GM18909 (cell line): ENCODE measurements around the gene SCRG1.

Source experiments
- ATAC-seq: cut with Tn5 transposase; IDR thresholded peaks from one replicate; pipeline ENCODE4 v1.9.1; 2021; ENCODE audit warnings: mild to moderate bottlenecking; ENCODE audit not compliant: unreplicated experiment, poor library complexity

The SCRG1 gene

DNA sequence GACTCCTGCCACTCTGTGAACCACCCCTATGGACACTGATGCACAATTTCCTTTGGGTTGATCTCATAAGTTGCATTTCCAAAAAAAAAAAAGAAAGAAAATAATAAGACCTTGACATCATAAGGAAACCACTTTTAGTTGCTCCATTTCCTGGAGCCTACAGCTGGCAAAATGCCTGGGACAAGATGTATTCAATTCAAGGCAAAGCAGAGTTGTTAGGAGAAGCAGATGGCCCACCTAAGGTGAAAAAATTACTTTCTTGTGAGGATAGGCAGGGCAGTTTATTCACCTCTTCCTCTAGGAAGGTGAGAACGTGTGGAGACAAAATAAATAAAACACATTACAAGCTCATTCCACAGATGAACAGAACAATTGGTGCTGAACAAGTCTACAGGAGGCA, 14.1 kb upstream of the SCRG1 start:
- no peak for ATAC-seq

DNA sequence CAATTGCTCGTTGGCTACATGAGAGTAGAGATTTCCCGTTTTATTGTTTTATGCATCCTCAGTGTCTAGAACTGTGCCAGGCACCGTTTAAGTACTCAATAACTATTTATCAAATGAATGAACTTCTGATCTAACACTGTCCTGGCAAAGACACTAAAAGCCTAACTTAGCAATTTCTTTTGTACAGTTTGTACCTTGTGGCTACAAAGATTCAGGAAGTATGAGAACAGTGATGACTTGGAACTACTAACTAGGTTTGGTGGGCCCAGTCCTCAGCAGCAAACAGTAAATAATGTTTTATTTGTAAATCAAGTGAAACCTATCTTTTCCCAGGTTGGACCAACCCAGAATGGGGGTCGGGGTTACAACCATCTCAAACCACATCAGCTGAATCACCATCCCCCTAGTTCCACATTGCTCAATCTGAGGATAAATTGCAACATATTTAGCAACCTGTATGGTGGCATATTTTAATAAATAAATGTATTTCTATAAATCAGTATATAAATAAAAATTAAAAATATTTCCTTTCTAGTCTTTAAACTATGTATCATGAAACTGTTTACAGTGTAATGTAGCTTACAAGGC, 12.3 kb upstream of the SCRG1 start:
- no peak for ATAC-seq

DNA sequence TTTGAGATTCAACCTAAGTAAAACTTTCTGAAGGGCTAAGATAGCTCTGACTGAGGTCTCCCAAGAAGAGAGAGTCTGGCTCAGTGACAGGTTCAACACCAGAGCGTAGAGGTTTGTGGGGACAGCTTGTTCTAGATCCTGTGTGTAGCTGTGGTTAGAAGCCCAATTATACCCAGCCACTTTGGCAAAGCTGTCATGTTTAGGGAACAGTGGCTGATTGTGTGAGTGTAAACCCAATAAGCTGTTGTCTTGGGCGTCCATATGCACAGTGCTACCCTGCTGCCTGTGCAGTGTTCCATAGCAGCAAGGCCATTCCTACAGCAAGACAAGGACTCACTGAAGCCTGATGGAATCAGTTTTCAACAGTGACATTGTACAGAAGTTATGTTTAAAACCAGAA, 11.2 kb upstream of the SCRG1 start:
- no peak for ATAC-seq

DNA sequence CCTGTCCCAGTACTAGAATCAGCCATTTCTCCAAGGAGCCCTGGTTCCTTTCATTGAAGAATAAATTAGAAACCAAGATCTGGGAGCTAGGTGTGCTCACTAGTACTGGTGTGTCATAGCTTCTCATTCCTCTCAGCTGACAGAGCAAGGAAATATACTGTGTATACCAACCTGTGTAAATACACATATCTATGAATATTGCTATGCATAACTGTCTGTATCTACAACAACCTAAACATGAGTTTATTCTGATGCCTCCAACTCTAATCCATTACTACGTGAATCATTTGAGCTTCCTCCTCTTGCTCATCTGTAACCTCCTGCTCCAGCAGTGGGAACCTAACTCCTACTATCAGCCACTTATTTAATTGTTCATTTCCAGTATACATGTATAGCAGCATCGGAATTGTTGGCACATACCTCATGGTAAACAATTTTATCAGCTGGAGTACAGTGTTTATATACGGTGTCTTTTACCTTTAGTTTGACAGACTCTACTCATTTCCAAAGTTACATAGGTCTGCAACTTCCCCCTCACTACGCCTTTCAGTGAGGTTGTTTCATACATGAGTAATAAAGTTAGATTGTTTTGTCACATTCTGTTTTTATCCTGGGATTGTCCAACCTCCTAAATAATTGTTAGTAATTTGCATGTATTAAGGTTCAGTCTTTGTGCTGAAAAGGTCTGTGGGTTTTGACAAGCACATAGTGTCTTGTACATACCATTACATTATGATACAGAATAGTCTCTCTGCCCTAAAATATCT, 7.1 kb upstream of the SCRG1 start:
- ATAC-seq = peak; percentile 58

DNA sequence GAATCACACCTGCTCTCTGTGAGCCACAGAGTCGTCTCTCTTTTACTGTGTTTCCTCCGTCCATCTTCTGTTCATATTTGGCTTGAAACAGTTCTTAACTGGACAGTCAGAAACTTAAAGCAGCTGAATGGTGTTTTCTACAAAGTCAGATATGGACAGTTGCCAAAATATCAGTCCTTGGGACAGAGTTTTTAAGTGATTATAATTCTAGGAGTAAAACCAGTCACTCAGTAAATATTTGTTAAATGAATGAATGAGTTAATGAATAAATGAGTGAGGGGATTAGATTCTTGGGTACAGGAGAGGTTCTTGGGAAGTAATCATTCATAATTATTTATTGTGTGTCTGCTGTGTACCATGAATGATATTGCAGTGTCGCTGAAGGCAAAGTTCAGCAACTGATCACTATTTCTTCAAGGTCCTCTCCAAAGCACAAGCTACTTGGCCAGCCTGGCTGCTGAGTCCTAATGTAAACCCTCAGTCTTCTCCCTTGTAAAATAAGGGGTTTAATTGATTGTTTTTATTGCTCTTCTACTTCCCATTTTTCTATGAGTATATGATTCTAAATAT, 5.5 kb upstream of the SCRG1 start:
- ATAC-seq = no peak

DNA sequence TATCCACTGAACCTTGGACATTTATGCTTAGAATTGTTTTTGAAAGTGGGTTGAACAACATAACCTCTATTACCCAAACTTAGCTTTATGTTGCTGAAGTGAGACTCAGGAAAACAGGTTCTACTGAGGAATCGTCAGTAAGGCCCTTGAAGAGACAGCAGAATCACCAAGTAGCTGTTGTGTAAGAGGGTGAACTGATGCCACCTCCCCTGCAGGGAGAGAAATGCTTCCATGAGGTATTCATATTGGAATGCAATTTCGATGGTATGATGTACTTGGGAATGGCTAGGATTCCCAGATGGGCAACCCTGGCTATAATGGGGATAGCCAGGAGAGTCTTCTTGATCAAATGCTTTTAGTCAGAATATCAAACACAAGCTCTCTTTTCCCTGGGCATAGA, 4.1 kb upstream of the SCRG1 start:
- ATAC-seq = no peak

DNA sequence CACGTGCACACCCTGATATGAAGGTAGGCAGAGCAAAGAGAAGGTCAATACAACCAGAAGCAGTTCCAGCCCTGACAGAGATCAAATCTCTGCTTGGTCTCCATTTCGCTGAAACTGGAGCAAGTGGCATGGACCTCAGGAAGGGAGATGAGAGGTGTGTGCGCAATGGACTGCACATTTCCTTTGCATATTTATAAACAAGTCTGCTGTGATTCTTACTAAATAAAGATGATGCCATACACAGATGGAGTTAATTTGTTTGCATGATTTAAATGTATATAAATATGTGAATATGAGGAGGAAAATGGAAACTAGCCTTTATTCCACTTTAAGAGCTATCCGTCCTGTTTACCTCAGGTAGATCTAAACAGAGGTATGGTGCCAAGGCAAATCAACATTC, 2.1 kb upstream of the SCRG1 start:
- ATAC-seq = no peak

DNA sequence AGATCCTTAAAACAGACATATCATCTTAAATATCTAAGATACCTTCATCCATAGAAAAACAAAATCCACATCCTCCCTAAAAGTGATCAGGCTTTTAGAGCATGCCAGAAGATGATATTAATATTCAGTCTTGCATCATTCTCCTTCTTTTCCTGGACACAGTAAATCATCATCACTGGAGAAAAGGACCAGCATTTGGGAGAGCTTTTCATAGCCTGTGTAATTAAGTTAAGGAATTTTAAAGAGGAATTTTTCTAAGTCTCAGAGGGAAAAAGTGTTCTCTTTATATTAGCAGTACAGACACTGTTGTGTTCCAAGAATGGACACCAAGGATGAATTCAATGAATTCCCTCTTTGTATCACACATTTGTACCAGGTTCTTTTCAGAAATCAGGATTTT, 696 bp downstream of the SCRG1 start:
- no peak for ATAC-seq

DNA sequence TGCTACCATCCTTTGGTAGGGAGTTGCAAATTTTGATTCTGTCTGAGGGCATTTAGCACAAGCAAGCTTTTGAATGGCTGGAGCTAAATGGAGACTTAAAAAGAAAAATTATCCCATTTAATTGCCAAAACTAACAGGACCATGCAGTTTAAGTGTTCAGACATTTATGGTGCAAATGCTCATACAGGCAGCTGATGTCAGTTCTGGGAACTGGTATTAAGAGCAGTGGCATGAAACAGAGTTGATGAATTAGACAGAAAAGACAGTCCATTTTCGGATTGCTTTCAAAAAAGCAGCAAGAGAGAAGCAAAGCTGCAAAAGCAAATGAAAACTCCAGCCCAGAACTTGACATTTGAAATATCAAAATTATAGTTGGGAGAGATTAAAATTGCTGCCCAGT, 1.3 kb downstream of the SCRG1 start:
- ATAC-seq = no peak

DNA sequence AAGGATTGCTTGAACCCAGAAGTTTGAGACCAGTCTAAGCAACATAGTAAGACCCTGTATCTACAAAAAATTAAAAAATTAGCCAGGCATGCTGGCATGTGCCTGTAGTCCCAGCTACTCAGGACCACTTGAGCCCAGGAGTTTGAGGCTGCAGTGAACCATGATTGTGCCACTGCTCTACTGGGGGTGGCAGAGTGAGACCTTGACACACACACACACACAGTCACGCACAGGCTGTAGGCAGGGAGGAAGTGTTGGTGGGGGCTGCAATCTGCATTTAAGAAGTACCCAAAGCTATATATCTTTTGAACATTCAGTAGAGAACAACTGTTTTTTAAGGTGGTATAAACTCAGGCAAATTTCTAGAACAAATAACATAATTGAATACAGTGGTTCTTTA, 7.2 kb downstream of the SCRG1 start:
- no peak for ATAC-seq

DNA sequence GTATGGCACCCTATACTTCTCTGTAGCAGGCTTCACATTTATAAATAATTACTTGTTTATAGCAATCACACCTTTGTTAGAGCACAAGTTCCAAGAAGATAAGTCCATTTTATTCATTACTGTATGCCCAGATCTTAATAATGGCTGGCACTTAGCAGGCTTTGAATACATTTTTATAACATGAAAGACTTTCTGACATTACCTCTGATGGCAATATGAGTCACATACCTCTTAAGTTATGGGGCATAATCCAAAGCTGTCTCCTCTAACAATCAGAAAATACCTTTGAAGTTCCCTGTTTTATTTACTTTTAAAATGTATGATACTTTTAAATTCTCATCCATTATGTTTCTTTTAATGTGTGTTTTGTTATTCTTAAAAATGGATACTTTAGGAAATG, 12.2 kb downstream of the SCRG1 start:
- ATAC-seq = no peak

DNA sequence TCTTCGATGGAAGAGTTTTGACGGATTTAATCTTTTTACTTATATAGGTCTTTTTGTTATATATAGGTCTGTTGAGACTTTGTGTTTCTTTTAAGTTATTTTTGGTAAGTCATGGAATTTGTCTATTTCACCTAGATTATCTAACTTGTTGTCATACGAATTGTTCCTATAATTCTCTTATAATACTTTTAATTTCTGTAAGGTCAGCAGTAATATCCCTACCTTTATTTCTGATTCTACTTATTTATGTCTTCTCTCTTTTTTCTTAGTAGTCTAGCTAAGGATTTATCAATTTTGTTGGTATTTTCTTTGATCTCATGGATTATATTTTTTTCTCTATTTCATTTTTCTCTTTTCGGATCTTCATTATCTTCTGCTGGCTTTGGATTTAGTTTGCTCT, 16.6 kb downstream of the SCRG1 start:
- ATAC-seq = no peak

DNA sequence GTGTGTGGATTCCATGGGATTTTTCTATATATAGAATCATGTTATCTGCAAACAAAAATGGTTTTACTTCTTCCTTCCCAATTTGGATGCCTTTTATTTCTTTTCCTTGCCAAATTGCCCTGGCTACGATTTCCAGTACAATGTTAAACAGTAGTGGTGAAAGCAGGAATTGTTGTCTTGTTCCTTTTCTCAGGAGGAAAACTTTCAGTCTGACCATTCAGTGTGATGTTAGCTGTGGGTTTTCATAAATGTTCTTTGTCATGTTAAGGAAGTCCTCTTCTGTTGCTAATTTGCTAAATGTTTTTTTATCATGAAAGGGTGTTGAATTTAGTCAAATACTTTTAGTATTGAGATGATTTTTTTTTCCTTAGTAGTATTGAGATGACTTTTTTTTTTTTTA, 17.3 kb downstream of the SCRG1 start:
- no peak for ATAC-seq

DNA sequence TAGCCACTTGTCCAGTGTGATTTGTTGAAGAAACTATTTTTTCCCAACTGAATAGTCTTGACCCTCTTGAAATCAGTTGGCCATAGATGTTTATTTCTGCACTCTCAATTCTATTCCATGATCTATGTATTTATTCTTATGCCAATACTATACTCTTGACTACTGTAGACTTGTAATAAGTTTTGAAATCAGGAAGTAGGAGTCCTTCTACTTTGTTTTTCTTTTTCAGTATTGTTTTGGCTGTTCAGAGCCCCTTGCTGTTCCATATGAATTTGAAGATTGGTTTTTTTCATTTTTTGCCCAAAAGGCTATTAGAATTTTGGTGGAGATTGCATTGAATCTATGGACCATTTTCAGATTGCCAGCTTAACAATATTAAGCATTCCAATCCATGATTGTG, 17.9 kb downstream of the SCRG1 start:
- peak; percentile 67 for ATAC-seq

DNA sequence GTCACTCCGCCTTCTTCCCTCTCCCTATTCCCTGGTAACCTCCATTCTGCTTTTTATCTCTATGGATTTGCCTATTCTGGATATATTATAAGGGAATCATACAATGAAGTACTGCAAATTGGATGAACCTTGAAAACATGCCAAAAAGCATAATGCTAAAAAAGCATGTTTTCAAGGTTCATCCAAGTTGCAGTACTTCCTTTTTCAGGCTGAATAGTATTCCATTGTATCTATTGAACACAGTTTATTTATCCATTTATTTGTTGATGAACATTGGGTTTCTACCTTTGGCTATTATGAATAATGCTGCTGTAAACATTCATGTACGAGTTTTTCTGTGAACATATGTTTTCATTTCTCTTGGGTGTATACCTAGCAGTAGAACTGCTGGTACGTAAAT, 19.0 kb downstream of the SCRG1 start:
- ATAC-seq = no peak

DNA sequence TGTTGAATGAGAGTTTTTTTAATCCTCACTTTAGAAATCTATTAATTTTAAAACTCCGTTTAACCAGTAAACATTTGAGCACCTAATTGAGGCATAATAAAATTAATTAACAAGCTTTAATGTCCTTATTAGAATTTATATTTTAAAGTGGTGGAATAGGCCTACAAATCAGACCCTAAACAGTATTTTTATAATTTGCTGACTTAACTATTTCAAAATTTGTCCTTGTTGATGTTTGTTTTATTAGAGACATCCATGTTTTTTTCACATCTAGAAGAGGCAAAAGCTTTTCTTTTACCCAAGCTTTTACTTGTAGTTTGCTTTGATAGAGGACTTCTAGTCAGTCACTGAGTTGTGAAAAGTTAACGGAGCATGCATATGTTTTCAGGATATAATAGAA, 24.3 kb downstream of the SCRG1 start:
- no peak for ATAC-seq

DNA sequence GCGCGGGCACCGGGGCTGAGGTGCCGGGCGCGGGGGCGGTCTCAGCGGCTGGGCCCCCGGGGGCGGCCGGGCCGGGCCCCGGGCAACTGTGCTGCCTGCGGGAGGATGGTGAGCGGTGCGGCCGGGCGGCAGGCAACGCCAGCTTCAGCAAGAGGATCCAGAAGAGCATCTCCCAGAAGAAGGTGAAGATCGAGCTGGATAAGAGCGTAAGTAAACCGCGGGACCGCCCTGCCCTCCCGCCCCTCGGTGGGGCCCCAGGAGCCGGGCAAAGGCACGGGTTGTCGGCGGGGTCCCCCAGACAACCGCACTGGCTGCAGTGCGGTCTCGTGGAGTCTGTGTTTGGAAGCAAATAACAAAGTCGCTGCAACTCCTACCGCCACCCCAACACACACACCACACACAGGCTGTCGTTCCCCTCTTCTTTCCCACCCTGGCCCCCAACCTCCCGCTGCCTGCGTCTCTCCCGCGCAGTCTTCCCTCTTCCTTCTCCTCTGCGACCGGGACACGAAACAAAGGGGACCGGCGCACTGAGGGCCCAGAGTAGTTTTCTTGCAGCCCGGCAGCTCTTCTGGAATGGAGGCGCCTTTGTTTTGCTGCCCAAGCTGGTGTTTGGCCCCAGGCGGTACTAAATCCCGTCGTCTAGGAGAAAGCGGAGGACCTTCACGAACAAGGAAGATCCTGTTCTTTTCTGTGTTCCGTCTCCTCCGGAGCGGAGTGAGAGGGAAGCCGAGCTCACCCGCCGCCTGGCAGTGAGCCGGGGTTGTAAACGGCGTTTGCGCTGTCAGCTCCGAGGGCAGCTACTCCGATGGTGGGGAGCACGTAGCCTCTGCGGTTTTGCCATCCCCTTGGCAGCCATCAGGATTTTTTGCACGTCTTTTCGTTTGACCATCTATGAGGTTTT, 27.4 kb downstream of the SCRG1 start:
- ATAC-seq = peak; percentile 22

DNA sequence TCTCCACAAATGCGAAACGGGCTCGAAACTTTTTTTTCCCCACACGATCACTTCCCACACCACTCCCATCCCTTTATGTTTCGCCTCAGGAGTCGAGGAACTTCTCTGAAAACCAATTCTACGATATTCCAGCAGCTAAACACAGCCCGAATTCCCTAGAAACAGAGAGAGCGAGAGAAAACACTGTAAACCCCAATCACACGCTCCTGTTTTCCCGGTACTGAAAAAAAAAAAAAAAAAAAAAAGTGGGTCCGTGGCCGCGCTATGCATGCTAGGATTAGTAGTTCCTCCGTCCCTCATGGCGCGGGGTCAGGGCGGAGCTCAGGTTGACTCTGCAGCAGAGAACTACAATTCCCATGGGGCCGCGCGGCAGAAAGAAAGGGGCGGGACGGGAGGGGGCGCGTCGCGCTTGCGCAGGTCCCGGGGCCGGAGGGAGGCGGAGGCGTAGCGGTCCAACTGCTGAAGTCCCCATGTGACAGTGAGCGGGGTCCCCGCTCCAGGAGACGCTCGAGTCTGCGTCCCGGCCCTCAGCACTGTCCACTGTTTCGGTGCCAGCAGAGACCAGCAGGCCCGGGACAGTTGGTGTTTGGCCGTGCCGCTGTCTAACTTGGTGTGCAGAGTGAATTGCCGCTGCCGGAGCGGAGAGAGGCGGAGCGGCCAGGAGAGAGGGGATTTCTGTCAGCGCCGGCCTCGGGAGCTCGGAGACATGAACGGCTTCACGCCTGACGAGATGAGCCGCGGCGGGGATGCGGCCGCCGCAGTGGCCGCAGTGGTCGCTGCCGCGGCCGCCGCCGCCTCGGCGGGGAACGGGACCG, 28.2 kb downstream of the SCRG1 start, which contains the start of gene SAP30:
Gene SAP30, plus strand, starts transcription at position 478 of the 815 bp plus-strand sequence. Its CDS starts 229 bp downstream, at position 707.
- peak; percentile 72 for ATAC-seq

DNA sequence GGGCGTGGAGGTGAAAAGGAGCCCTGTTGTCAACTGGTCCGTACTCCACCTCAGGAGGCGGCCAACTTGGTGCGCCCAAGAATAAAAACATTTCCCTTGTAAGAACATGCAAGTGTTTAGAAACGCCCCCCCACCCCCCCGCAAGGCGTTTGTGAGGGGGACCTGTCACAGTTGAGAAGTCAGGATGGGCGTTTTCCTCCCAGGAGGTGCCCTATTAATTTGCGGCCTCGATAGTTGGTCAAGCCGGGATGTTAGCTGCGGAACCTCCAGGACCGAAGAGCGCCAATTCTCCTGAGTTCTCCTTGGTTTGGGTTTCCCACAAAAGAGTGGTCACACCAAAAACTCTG, 28.8 kb downstream of the SCRG1 start:
- peak; percentile 8 for ATAC-seq

DNA sequence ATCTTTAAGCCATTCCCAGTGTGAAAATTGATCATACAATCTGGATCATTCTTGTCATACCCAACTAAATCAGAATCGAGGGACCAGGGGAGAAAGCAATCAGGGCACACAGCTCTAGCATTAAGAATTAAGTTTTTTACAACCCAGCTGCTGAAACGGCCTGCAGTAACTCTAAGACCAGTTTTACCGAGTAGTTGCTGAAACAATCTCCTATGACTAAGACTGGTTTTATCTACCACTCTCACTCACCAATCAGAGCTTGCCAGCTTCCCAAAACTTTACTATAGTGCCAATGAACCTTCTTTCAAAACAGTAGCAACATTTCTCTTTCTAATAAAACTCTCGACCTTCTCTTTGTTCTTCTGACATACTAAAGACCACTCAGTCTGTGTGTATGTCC, 31.0 kb downstream of the SCRG1 start:
- ATAC-seq = no peak
